OCI-LY1 (cell line): ENCODE measurements around the gene UBE2D1.

Source experiments
- H2AFZ ChIP-seq: fragments of 200-600 bp; sonication (generic), shearing (Covaris generic); 2 replicates; pipeline ENCODE4 v1.6.0; 2014; ENCODE audit warnings: antibody characterized with exemption, mild to moderate bottlenecking, low read length
- H3F3A ChIP-seq: fragments of 200-600 bp; sonication (generic), shearing (Covaris generic); 2 replicates; pipeline ENCODE4 v1.6.0; 2014; ENCODE audit warnings: mild to moderate bottlenecking, antibody characterized with exemption, low read length, moderate library complexity; ENCODE audit not compliant: insufficient read depth
- H3K27ac ChIP-seq: fragments of 200-600 bp; sonication (generic); 2 replicates; pipeline ENCODE4 v1.5.1; 2014; ENCODE audit warnings: low read length, mixed run types, mild to moderate bottlenecking, low read depth; ENCODE audit not compliant: poor library complexity, severe bottlenecking
- H3K27me3 ChIP-seq: fragments of 200-600 bp; sonication (generic); 2 replicates; pipeline ENCODE4 v1.6.0; 2014; ENCODE audit warnings: antibody characterized with exemption, mild to moderate bottlenecking, low read length, moderate library complexity; ENCODE audit not compliant: insufficient read depth
- H3K36me3 ChIP-seq: fragments of 200-600 bp; sonication (generic); 2 replicates; pipeline ENCODE4 v1.6.1; 2014; ENCODE audit warnings: mild to moderate bottlenecking, antibody characterized with exemption, low read length, moderate library complexity, mixed read lengths; ENCODE audit not compliant: insufficient read depth
- H3K4me1 ChIP-seq: fragments of 200-600 bp; sonication (generic); 2 replicates; pipeline ENCODE4 v1.5.1; 2014; ENCODE audit warnings: mild to moderate bottlenecking, low read length, moderate library complexity; ENCODE audit not compliant: insufficient read depth, severe bottlenecking
- H3K4me2 ChIP-seq: fragments of 200-600 bp; sonication (generic), shearing (Covaris generic); 2 replicates; pipeline ENCODE4 v1.6.1; 2014; ENCODE audit warnings: low read length
- H3K4me3 ChIP-seq: fragments of 200-600 bp; sonication (generic); 2 replicates; pipeline ENCODE4 v1.5.1; 2014; ENCODE audit warnings: low read length, low read depth, mild to moderate bottlenecking, mixed read lengths; ENCODE audit not compliant: poor library complexity, severe bottlenecking
- H3K79me2 ChIP-seq: fragments of 200-600 bp; shearing (Covaris generic); 2 replicates; pipeline ENCODE4 v1.6.1; 2016; ENCODE audit warnings: mixed run types, low read length, mixed read lengths; ENCODE audit not compliant: insufficient read depth
- H3K9ac ChIP-seq: fragments of 200-600 bp; sonication (generic), shearing (Covaris generic); 2 replicates; pipeline ENCODE4 v1.6.1; 2014; ENCODE audit warnings: mild to moderate bottlenecking, low read length, mixed read lengths
- H3K9me2 ChIP-seq: fragments of 200-600 bp; sonication (generic), shearing (Covaris generic); 2 replicates; pipeline ENCODE4 v1.6.1; 2014; ENCODE audit warnings: low read depth, mild to moderate bottlenecking, low read length, mixed read lengths
- H3K9me3 ChIP-seq: fragments of 200-600 bp; shearing (Covaris generic); 2 replicates; pipeline ENCODE4 v1.6.1; 2014; ENCODE audit warnings: low read length, mixed read lengths
- H4K20me1 ChIP-seq: fragments of 200-600 bp; sonication (generic), shearing (Covaris generic); 2 replicates; pipeline ENCODE4 v1.6.0; 2016; ENCODE audit warnings: mild to moderate bottlenecking, low read length; ENCODE audit not compliant: insufficient read depth
- EZH2 ChIP-seq: fragments of 200-600 bp; sonication (generic), shearing (Covaris generic); IDR thresholded peaks from 2 replicates; pipeline ENCODE4 v1.8.0; 2017; ENCODE audit warnings: borderline replicate concordance, mixed run types, mild to moderate bottlenecking, antibody characterized with exemption, low read length, moderate library complexity, mixed read lengths
- TF ChIP-seq, protein P1 (sequence below): fragments of 200-600 bp; sonication (generic), shearing (Covaris generic); IDR thresholded peaks from 2 replicates; pipeline ENCODE4 v1.5.1; 2017; ENCODE audit warnings: mild to moderate bottlenecking, antibody characterized with exemption, low read length, moderate library complexity, mixed read lengths

The UBE2D1 gene

DNA sequence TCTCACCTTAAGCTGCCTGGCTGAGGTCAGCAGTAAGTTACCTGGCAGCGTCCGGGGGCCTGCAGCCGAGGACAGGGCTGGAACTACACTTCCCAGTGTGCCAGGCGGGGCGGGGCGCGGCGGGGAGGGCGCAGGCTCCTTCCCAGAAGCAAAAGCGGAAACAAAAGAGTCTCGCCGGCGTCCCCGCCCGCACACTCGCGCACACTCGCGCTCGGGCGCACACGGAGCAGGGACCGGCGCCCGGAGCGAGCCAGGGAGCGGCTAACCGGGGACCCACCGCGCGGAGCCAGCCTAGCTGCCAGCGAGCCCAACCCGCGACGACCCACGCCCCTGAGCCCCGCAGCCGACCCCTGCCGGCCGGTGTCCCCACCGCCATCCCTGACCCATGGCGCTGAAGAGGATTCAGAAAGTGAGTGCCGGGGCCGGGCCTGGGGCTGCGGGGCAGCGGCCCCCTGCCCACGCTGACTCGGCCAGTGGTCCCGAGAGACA, at the start of gene UBE2D1:
Gene UBE2D1 (plus strand): TSS at position 190 of the 489 bp plus-strand sequence. CDS start 196 bp downstream, at position 386.
- H2AFZ ChIP-seq, result no peak within 1 kb of the TSS
- peaks cover 18% of the 10 kb centered on the region for H3K4me1 ChIP-seq
- H3K9ac ChIP-seq, result peak within 1 kb of the TSS; percentile 84
- H3F3A ChIP-seq, result no peaks in the 10 kb centered on the region
- peak within 1 kb of the TSS; percentile 98 for H3K4me2 ChIP-seq
- H3K9me2 ChIP-seq, result no peaks in the 10 kb centered on the region
- H3K79me2 ChIP-seq, result peaks cover 27% of the 10 kb centered on the region
- H3K4me3 ChIP-seq, result peak within 1 kb of the TSS; percentile 92
- H3K9me3 ChIP-seq, result no peaks in the 10 kb centered on the region
- no peak for TF ChIP-seq EZH2
- TF ChIP-seq, protein P1, sequence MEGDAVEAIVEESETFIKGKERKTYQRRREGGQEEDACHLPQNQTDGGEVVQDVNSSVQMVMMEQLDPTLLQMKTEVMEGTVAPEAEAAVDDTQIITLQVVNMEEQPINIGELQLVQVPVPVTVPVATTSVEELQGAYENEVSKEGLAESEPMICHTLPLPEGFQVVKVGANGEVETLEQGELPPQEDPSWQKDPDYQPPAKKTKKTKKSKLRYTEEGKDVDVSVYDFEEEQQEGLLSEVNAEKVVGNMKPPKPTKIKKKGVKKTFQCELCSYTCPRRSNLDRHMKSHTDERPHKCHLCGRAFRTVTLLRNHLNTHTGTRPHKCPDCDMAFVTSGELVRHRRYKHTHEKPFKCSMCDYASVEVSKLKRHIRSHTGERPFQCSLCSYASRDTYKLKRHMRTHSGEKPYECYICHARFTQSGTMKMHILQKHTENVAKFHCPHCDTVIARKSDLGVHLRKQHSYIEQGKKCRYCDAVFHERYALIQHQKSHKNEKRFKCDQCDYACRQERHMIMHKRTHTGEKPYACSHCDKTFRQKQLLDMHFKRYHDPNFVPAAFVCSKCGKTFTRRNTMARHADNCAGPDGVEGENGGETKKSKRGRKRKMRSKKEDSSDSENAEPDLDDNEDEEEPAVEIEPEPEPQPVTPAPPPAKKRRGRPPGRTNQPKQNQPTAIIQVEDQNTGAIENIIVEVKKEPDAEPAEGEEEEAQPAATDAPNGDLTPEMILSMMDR, result no peak
- no peak within 1 kb of the TSS for H3K27ac ChIP-seq
- no peaks in the 10 kb centered on the region for H4K20me1 ChIP-seq
- no peaks in the 10 kb centered on the region for H3K36me3 ChIP-seq
- no peaks in the 10 kb centered on the region for H3K27me3 ChIP-seq

DNA sequence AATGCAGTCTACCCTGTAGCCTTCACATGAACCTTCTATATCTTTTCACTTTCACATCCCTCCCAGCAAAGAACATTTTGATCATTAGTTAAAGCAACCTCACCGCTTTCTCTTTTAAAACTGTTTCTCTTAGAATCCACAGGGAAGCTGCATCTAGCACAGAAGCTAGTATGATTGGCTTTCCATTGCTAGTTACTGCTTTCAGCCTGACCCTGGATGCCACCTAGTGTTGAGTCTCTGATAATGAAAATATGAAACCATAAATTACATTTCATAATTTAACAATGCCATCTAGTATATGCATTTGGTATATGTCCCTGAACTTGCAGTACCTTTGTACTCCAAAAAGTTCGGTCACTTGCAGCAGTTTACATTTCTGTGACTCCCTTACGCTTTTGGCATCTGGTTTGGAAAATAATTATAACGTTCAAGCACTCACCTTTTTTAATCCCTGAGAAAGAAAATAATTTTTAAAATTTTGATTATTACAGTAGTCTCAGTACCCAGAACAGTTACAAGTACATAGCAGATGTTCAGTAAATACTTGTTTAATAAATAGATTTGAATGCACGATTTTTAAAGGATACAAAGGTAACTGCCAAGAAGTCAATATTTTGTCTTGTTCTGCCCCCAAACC, 43.1 kb upstream of the UBE2D1 start:
- Histone ChIP-seq H3K79me2 (no peaks in the 10 kb centered on the region), H3K9me3 (no peaks in the 10 kb centered on the region), H3K27ac (no peak overlapping the region), H3K9ac (no peak overlapping the region), H3K4me3 (no peak overlapping the region), H3K36me3 (peaks cover 6% of the 10 kb centered on the region; the same call in 1 of the 2 replicates), H3K4me1 (no peaks in the 10 kb centered on the region), H4K20me1 (no peaks in the 10 kb centered on the region), H3K9me2 (no peaks in the 10 kb centered on the region), H3K27me3 (no peaks in the 10 kb centered on the region), H3K4me2 (no peak overlapping the region), H2AFZ (no peak overlapping the region), H3F3A (no peaks in the 10 kb centered on the region)
- TF ChIP-seq, protein P1, result peak; percentile 82
- no peak for TF ChIP-seq EZH2

DNA sequence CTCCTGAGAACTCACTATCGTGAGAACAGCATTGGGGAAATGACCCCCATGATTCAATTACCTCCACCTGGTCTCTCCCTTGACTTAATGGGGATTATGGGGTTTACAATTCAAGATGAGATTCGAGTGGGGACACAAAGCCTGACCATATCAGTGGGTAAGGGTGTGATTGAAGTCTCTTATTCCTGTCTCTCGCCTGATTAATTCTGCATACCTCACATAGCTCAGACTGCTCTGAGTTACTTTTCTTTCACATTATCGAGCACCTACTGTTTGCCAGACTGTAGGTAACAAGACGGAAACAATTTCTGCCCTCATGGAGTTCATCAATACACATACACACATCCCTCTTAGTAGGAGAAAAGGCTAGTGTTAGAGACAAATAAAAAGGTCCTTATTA, 40.8 kb upstream of the UBE2D1 start:
- Histone ChIP-seq H3K9me3 (no peaks in the 10 kb centered on the region), H3K27ac (no peak overlapping the region), H3K4me1 (no peaks in the 10 kb centered on the region), H4K20me1 (no peaks in the 10 kb centered on the region), H2AFZ (no peak overlapping the region), H3F3A (no peaks in the 10 kb centered on the region), H3K4me3 (no peak overlapping the region), H3K9me2 (no peaks in the 10 kb centered on the region), H3K27me3 (no peaks in the 10 kb centered on the region), H3K36me3 (no peaks in the 10 kb centered on the region), H3K4me2 (no peak overlapping the region), H3K9ac (no peak overlapping the region), H3K79me2 (no peaks in the 10 kb centered on the region)
- no peak for TF ChIP-seq EZH2
- TF ChIP-seq, protein P1, result no peak
